Stimulated activated CD8-positive, alpha-beta memory T cell treated with anti-CD3 and anti-CD28 coated beads, Interleukin-12 subunit alpha, Interleukin-12 subunit beta, amount 100 ng/mL, for 4 hours (primary cell): ENCODE data around the gene SRGAP1.
A peak's percentile ranks its signal among the peaks of the same experiment; 100 is the strongest.
"Not testable (repeated sequence)": the region's sequence is repeated elsewhere in the genome, so short reads cannot be mapped to it uniquely, and the experiment has no call there.

ENCODE experiments used
- DNase-seq: peaks from one replicate; pipeline ENCODE4 v3.0.0-alpha.2; 2020; ENCODE audit warnings: low read depth

Gene SRGAP1

GRCh38 chr12:63838411-63838810 lies 6.1 kb upstream of the SRGAP1 start:
- DNase-seq: no peak

- no peak for DNase-seq
Observed at GRCh38 chr12:63841011-63841410, 3.5 kb upstream of the SRGAP1 start.

GRCh38 chr12:63841571-63841970 lies 2.9 kb upstream of the SRGAP1 start:
- DNase-seq: no peak

GRCh38 chr12:63842750-63843149 lies 1.8 kb upstream of the SRGAP1 start:
- not testable (repeated sequence) for DNase-seq

GRCh38 chr12:63843254-63843720 lies 1.2 kb upstream of the SRGAP1 start:
- no peak for DNase-seq

GRCh38 chr12:63843721-63844390 lies 644 bp upstream of the SRGAP1 start:
- peak; percentile 72 for DNase-seq

GRCh38 chr12:63845726-63846125 lies 1.2 kb downstream of the SRGAP1 start:
- no peak for DNase-seq

GRCh38 chr12:63846238-63846967 lies 1.9 kb downstream of the SRGAP1 start:
- no peak for DNase-seq

GRCh38 chr12:63848450-63848849 lies 4.0 kb downstream of the SRGAP1 start:
- DNase-seq: no peak

- DNase-seq: no peak
Observed at GRCh38 chr12:63849106-63849620, 4.7 kb downstream of the SRGAP1 start.

GRCh38 chr12:63849641-63850040 lies 5.1 kb downstream of the SRGAP1 start:
- DNase-seq: no peak

- DNase-seq: no peak
Observed at GRCh38 chr12:63853978-63854377, 9.5 kb downstream of the SRGAP1 start.

- DNase-seq: no peak
Observed at GRCh38 chr12:63855299-63855698, 10.8 kb downstream of the SRGAP1 start.

GRCh38 chr12:63857771-63858670 lies 13.5 kb downstream of the SRGAP1 start:
- DNase-seq: no peak

- not testable (repeated sequence) for DNase-seq
Observed at GRCh38 chr12:63859880-63860279, 15.4 kb downstream of the SRGAP1 start.

- DNase-seq: no peak
Observed at GRCh38 chr12:63862187-63862968, 17.9 kb downstream of the SRGAP1 start.

GRCh38 chr12:63862969-63863230 lies 18.4 kb downstream of the SRGAP1 start:
- DNase-seq: no peak

GRCh38 chr12:63863658-63864453 lies 19.4 kb downstream of the SRGAP1 start:
- no peak for DNase-seq

- DNase-seq: no peak
Observed at GRCh38 chr12:63864454-63864706, 19.9 kb downstream of the SRGAP1 start.

GRCh38 chr12:63865448-63865847 lies 20.9 kb downstream of the SRGAP1 start:
- DNase-seq: no peak

GRCh38 chr12:63867053-63867452 lies 22.6 kb downstream of the SRGAP1 start:
- no peak for DNase-seq
